HUES48 (cell line): ENCODE measurements around the gene SETD1B.

ENCODE experiments used
- H3K27ac ChIP-seq: one replicate; pipeline ENCODE4 v1.7.0; 2013; ENCODE audit warnings: low read depth, low read length, inconsistent platforms
- H3K27me3 ChIP-seq: 2 replicates; pipeline ENCODE4 v1.6.1; 2013; ENCODE audit warnings: mild to moderate bottlenecking, low read length; ENCODE audit not compliant: control insufficient read depth, insufficient read depth
- H3K36me3 ChIP-seq: 2 replicates; pipeline ENCODE4 v1.6.1; 2013; ENCODE audit warnings: low read length; ENCODE audit not compliant: control insufficient read depth, insufficient read depth
- H3K4me1 ChIP-seq: 2 replicates; pipeline ENCODE4 v1.6.1; 2013; ENCODE audit warnings: mild to moderate bottlenecking, low read length; ENCODE audit not compliant: control insufficient read depth, insufficient read depth
- H3K4me3 ChIP-seq: 2 replicates; pipeline ENCODE4 v1.5.1; 2013; ENCODE audit warnings: mild to moderate bottlenecking, low read depth, low read length
- H3K9ac ChIP-seq: 2 replicates; pipeline ENCODE4 v1.6.1; 2013; ENCODE audit warnings: mild to moderate bottlenecking, low read depth, low read length, moderate library complexity
- H3K9me3 ChIP-seq: 2 replicates; pipeline ENCODE4 v1.6.1; 2013; ENCODE audit warnings: low read length; ENCODE audit not compliant: control insufficient read depth, insufficient read depth

SETD1B gene

GRCh38 chr12:121830134-121830533 is 26.3 kb downstream of the SETD1B start:
- no peaks in the 10 kb centered on the region for H3K27me3 ChIP-seq
- H3K27ac ChIP-seq = no peak overlapping the region
- H3K36me3 ChIP-seq = peaks cover 57% of the 10 kb centered on the region
- H3K4me3 ChIP-seq = no peak overlapping the region
- no peaks in the 10 kb centered on the region for H3K9me3 ChIP-seq
- no peaks in the 10 kb centered on the region for H3K4me1 ChIP-seq
- no peak overlapping the region for H3K9ac ChIP-seq

- no peaks in the 10 kb centered on the region for H3K27me3 ChIP-seq
- no peaks in the 10 kb centered on the region for H3K4me1 ChIP-seq
- no peak overlapping the region for H3K27ac ChIP-seq
- no peaks in the 10 kb centered on the region for H3K9me3 ChIP-seq
- no peak overlapping the region for H3K4me3 ChIP-seq
- peaks cover 56% of the 10 kb centered on the region for H3K36me3 ChIP-seq
- H3K9ac ChIP-seq = no peak overlapping the region
Measured at GRCh38 chr12:121830588-121831265, 26.9 kb downstream of the SETD1B start.

GRCh38 chr12:121831571-121832245 is 27.9 kb downstream of the SETD1B start:
- Histone ChIP-seq H3K4me3 (no peak overlapping the region), H3K27ac (no peak overlapping the region), H3K27me3 (no peaks in the 10 kb centered on the region), H3K36me3 (peaks cover 50% of the 10 kb centered on the region), H3K9me3 (no peaks in the 10 kb centered on the region), H3K4me1 (no peaks in the 10 kb centered on the region), H3K9ac (no peak overlapping the region)

- no peak overlapping the region for H3K27ac ChIP-seq
- no peak overlapping the region for H3K4me3 ChIP-seq
- no peaks in the 10 kb centered on the region for H3K9me3 ChIP-seq
- no peak overlapping the region for H3K9ac ChIP-seq
- no peaks in the 10 kb centered on the region for H3K36me3 ChIP-seq
- no peaks in the 10 kb centered on the region for H3K27me3 ChIP-seq
- H3K4me1 ChIP-seq = no peaks in the 10 kb centered on the region
Measured at GRCh38 chr12:121837680-121838079, 33.9 kb downstream of the SETD1B start.

- Histone ChIP-seq H3K9ac (no peak overlapping the region), H3K9me3 (no peaks in the 10 kb centered on the region), H3K36me3 (no peaks in the 10 kb centered on the region), H3K4me3 (no peak overlapping the region), H3K27ac (no peak overlapping the region), H3K4me1 (no peaks in the 10 kb centered on the region), H3K27me3 (no peaks in the 10 kb centered on the region)
Measured at GRCh38 chr12:121838126-121838525, 34.3 kb downstream of the SETD1B start.

- H3K9ac ChIP-seq = peak overlapping the region; percentile 79
- H3K27ac ChIP-seq = peak overlapping the region; percentile 84
- peak overlapping the region; percentile 96 for H3K4me3 ChIP-seq
- no peaks in the 10 kb centered on the region for H3K9me3 ChIP-seq
- H3K27me3 ChIP-seq = no peaks in the 10 kb centered on the region
- no peaks in the 10 kb centered on the region for H3K4me1 ChIP-seq
- H3K36me3 ChIP-seq = no peaks in the 10 kb centered on the region
Measured at GRCh38 chr12:121839106-121839992, 35.5 kb downstream of the SETD1B start.

GRCh38 chr12:121839993-121840761 is 36.4 kb downstream of the SETD1B start:
- H3K9me3 ChIP-seq = no peaks in the 10 kb centered on the region
- peak overlapping the region; percentile 96 for H3K4me3 ChIP-seq
- H3K36me3 ChIP-seq = no peaks in the 10 kb centered on the region
- H3K9ac ChIP-seq = peak overlapping the region; percentile 79
- H3K27ac ChIP-seq = peak overlapping the region; percentile 84
- H3K27me3 ChIP-seq = no peaks in the 10 kb centered on the region
- no peaks in the 10 kb centered on the region for H3K4me1 ChIP-seq

- Histone ChIP-seq H3K36me3 (no peaks in the 10 kb centered on the region), H3K27me3 (no peaks in the 10 kb centered on the region), H3K4me1 (no peaks in the 10 kb centered on the region), H3K9ac (no peak overlapping the region), H3K27ac (no peak overlapping the region), H3K4me3 (no peak overlapping the region), H3K9me3 (no peaks in the 10 kb centered on the region)
Measured at GRCh38 chr12:121843236-121843982, 39.6 kb downstream of the SETD1B start.

- Histone ChIP-seq H3K9ac (no peak overlapping the region), H3K36me3 (no peaks in the 10 kb centered on the region), H3K27me3 (no peaks in the 10 kb centered on the region), H3K4me1 (no peaks in the 10 kb centered on the region), H3K27ac (no peak overlapping the region), H3K9me3 (no peaks in the 10 kb centered on the region), H3K4me3 (no peak overlapping the region)
Measured at GRCh38 chr12:121845701-121846100, 41.9 kb downstream of the SETD1B start.

- H3K27me3 ChIP-seq = no peaks in the 10 kb centered on the region
- no peaks in the 10 kb centered on the region for H3K9me3 ChIP-seq
- H3K9ac ChIP-seq = no peak overlapping the region
- no peaks in the 10 kb centered on the region for H3K4me1 ChIP-seq
- H3K27ac ChIP-seq = no peak overlapping the region
- no peaks in the 10 kb centered on the region for H3K36me3 ChIP-seq
- no peak overlapping the region for H3K4me3 ChIP-seq
Measured at GRCh38 chr12:121849211-121849610, 45.4 kb downstream of the SETD1B start.
